Stimulated activated CD4-positive, alpha-beta T cell treated with anti-CD3 and anti-CD28 coated beads, Interleukin-2, amount 100 ng/mL, for 4 hours (primary cell): ENCODE results near the gene ILDR2.

Experiments used
- DNase-seq: peaks from one replicate; pipeline ENCODE4 v3.0.0-alpha.2; 2020; ENCODE audit warnings: low read depth

Gene ILDR2

GRCh38 chr1:166971252-166971651, 4.1 kb downstream of the ILDR2 start:
- DNase-seq, result no peak

DNA sequence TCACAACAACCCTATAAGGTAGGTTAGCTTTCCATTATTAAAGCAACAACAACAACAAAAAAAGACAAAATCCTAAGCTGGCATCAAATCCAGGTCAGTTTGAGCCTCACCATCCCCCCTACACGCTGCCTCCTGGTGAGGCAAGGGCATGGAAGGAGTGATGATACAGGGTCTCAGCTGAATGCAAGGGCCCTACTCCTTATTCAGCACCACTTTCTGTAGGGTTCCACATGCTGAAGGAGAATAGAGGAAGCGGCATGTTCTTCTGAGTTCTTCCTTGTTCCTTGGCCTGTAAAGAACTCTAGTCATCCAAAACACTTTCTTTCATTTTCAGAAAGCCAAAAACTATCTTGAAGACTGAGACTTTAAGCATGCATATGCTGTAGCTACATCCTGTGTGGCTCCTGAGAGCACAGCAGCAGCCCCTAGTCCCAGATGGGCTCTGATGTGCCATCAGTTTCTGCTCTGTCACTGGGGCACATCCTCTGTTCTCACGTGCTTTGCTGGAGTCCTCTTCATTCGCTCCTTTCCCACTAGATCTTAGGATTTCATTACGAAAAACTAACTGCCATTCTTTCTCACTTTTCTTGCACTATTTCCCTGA, 6.2 kb downstream of the ILDR2 start:
- DNase-seq, result no peak

DNA sequence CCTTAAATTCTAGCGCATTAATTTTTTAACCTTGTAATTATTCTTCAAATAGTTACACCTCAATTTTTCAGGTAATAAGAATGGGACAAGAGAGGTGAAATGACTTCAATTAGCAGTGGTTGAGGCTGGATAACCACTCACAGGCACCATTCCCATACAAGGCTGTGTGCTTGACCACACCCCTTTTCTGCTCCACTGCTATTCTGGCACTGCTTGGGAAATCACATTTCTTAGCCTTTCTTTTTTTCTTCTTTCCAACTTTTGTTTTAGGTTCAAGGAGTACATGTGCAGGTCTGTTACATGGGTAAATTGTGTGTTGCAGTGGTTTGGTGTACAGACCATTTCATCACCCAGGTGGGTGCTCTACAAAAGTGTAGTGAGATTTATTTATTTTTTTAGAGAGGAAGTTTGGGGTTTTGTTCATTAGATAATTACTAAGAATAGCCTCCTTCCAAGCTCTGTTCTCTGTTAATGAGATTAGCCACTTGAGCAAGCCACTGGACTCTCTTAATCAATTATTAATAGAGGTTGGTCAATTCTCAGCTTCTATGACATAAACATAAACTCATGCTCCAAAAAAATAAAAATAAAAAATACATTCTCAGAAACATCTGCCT, 14.4 kb downstream of the ILDR2 start:
- DNase-seq, result no peak

GRCh38 chr1:166956872-166957271, 18.5 kb downstream of the ILDR2 start:
- no peak for DNase-seq

- no peak for DNase-seq
Observed at GRCh38 chr1:166956057-166956850, 19.1 kb downstream of the ILDR2 start.

- no peak for DNase-seq
Observed at GRCh38 chr1:166953491-166953890, 21.8 kb downstream of the ILDR2 start.

GRCh38 chr1:166952002-166952746, 23.2 kb downstream of the ILDR2 start:
- no peak for DNase-seq

- DNase-seq, result no peak
Observed at GRCh38 chr1:166951050-166951449, 24.3 kb downstream of the ILDR2 start.

DNA sequence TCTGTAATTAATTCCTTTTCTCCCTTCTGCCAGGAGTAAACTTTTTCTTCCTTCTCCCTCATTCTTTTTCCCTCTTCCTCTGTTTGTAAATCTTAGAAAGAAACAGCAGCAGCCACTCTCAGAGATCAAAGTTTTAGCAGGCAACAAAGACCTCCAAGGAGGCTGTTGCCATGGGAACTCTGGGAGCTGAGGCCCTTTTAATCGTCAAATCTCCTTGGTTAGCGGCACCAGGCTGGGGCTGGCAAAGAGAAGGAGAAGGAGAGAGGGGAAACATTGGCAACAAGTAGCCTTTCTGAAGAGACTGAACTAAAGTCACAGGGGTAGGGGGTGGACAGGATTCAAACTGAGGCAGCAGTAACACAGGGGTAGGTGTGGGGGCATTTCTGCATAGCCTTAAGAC, 25.2 kb downstream of the ILDR2 start:
- DNase-seq, result no peak

- DNase-seq, result no peak
Observed at GRCh38 chr1:166948856-166949350, 26.4 kb downstream of the ILDR2 start.

DNA sequence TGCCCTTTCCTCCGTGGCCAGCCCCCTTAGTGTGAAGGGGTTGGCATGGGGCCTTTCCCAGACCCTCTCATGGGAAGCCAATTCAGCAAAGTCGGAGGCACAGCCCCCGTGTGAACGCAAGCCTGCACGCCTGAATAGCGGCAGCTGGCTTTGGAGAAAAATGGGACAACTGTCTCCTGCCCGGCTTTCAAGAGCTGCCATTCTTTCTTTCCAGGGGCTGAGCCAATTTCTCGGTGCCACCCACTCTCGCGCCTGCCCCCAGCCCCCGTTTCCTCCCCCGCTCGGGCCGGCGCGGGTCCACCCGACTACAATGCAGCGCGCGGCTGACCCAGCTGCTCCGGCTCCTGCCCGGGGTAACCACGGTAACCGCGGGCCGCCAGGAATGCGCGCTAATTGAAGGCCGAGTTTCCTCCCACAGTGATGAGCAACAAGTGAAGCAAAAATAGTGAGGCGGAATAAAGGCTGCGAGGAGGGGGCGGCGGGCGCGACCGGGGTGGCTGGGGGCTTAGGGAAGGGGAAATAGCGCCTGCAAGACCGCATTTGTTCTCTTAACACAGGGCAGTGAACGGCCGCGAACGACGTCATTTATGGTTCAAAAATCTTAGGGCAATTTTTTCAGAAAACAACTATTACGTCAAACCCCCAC, 27.8 kb downstream of the ILDR2 start:
- DNase-seq, result no peak

- no peak for DNase-seq
Observed at GRCh38 chr1:166944186-166944967, 31.0 kb downstream of the ILDR2 start.

DNA sequence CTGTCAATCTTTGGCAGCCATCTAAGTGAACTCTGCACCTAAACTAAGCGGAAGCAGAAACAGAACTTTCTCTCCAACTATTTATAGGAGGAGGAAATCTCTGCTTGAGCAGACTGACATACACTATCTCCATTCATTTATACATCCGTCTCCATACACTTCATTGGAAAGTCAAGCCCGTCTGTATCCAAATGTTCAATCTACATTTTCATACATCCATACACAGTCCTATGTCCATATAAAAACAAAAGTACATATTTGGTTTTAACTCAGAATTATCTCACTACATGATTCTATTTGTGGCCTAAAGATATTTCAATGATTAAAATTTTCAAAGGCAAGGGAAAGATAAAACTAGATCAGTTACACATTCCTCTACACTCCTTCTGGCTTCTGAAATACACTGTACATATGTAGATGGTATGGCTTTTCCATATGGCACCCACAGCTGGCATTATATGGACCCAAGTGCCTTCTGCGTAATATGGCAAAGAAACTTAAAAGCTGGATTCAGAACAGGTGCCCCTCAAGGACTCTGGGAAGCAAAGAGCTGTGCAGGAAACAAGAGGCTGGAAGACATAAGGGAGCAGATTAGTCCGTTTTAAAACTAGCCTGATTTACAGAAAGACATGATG, 35.5 kb downstream of the ILDR2 start:
- DNase-seq, result no peak

DNA sequence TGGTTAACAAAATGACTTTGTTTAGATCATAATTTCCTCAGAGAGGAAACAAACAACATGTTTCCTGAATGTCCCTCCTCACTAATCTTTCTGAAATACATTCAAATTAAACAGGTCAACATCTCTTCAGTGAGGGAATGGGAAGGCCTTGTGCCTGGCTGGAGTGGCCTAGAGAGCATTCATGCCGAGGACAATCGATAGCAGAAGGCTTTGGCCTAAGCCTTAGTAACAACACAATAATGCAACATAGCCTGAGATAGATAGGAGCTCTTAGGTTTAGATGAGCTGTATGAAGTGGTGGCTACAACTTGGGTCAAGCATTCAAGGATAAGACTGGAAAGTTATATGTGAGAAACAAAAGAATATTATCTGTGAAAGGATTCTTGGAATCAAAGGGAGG, 37.4 kb downstream of the ILDR2 start:
- no peak for DNase-seq

- no peak for DNase-seq
Observed at GRCh38 chr1:166937329-166937728, 38.0 kb downstream of the ILDR2 start.

GRCh38 chr1:166933633-166934032, 41.7 kb downstream of the ILDR2 start:
- DNase-seq, result no peak

- no peak for DNase-seq
Observed at GRCh38 chr1:166933140-166933539, 42.2 kb downstream of the ILDR2 start.

DNA sequence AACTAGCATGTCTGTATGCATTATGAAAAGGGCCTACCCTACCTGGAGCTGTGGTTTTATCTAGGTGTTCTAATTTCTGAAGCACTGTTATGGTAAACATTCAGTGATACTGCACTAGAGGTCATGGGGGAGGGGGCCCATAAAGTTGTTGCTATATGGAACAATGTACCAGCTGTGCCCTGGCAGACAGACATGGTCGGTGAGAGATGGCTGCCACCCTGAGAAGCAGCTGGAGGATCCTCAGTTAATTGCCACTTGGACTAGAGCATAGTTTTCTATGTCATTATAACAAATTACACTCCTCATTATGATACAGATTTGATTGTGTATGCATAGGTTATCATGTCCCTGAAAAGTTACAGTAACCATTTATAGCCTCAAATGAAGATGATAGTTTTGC, 45.4 kb downstream of the ILDR2 start:
- DNase-seq, result no peak

DNA sequence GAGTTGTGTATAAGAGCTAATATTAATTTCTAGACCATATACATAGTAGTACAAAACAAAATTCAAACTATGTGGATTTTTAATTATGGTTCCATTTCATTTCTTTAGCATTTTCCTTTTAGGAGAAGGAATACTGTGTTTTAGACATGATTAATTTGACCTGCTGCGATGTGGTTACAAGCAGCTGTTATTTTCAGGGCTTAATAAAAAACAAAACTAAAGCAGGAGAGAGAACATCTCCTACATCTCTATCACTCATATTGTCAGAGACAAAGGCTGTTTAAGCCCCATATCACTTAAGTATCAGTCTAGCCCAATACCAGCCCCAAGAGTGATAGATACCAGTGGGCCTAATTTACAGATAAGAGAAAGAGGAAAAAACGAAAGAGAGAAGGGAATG, 47.6 kb downstream of the ILDR2 start:
- DNase-seq, result no peak

DNA sequence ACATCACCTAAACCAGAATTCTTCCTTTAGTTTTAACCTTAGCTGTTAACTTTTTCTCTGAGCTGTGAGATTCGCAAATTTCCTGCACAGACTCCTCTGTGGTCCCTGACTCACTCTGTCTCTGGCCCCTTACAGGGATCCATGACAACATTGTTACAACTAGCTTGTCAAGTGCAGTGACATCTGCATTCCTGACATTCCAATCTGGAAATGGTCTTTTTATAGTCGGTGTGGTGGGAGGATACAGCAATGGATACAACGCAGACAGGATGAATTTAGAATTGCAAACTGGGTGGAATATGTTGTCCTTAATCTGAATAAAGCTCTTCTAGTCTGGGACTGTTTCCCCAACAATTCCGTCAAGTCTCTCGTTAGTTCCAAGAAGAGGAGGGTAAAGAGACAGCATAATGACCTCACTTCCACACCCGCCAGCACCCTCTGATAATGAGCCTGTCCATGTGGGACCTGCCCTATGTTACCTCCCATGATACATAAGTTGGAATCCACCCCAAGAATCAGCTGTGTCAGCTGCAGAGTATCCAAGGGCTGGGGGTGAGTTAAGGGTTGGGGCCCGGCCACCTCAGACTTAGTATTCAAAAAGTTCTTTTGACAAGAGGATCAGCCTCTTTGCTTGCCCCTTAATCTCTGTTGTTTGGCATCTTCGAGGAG, 49.4 kb downstream of the ILDR2 start:
- DNase-seq, result no peak
